Ureter (tissue), 1 donor: ENCODE data around the gene PPP1R12C. TPM values are rescaled to one million over a fixed set of nuclear protein-coding genes. Genes with fewer than 3 reads are reported as not detected.
A peak's percentile ranks its signal among the peaks of the same experiment; 100 is the strongest.
"Not testable (repeated sequence)": the region's sequence is repeated elsewhere in the genome, so short reads cannot be mapped to it uniquely, and the experiment has no call there.

Source experiments
- DNase-seq: peaks from one replicate; pipeline ENCODE4 v3.0.0-alpha.2; 2020; ENCODE audit warnings: low spot score
- total RNA-seq: library from RNA; stranded (reverse); gene quantifications from one replicate; pipeline ENCODE4 v1.2.4, GENCODE V29; 2023
- donor health status: DM: yes; HTN: yes; CAD: no.

PPP1R12C gene
- total RNA-seq, 1 donor from 2014 or later = 183 TPM

- DNase-seq = no peak
These were observed 41.1 kb downstream of the PPP1R12C start for GRCh38 chr19:55076321-55076720.

- DNase-seq = peak; percentile 74
These were observed 42.0 kb downstream of the PPP1R12C start, which contains the start of gene EPS8L1 for GRCh38 chr19:55075371-55075998. TSS of gene EPS8L1 (plus strand) at chr19:55075869. CDS start at chr19:55076445, 576 bp downstream.

- DNase-seq = no peak
These were observed 45.5 kb downstream of the PPP1R12C start for GRCh38 chr19:55071913-55072312.

GRCh38 chr19:55071129-55071502, 46.3 kb downstream of the PPP1R12C start:
- DNase-seq = peak; percentile 74

GRCh38 chr19:55070466-55071128, 46.8 kb downstream of the PPP1R12C start:
- no peak for DNase-seq

GRCh38 chr19:55069865-55070197, 47.6 kb downstream of the PPP1R12C start:
- no peak for DNase-seq

GRCh38 chr19:55068950-55069864, 48.2 kb downstream of the PPP1R12C start:
- peak; percentile 84 for DNase-seq

- no peak for DNase-seq
These were observed 49.6 kb downstream of the PPP1R12C start for GRCh38 chr19:55067869-55068268.

GRCh38 chr19:55066107-55066709, 51.2 kb downstream of the PPP1R12C start:
- no peak for DNase-seq

GRCh38 chr19:55065516-55065915, 51.9 kb downstream of the PPP1R12C start:
- not testable (repeated sequence) for DNase-seq

GRCh38 chr19:55063492-55063843, 54.0 kb downstream of the PPP1R12C start:
- DNase-seq = no peak

- peak; percentile 98 for DNase-seq
These were observed 54.5 kb downstream of the PPP1R12C start, which contains the start of gene RDH13 for GRCh38 chr19:55062735-55063491. TSS of gene RDH13 (minus strand) at chr19:55063148. CDS start at chr19:55063032, 116 bp downstream.

GRCh38 chr19:55060287-55060686, 57.1 kb downstream of the PPP1R12C start:
- DNase-seq = not testable (repeated sequence)

GRCh38 chr19:55058781-55059610, 58.4 kb downstream of the PPP1R12C start:
- no peak for DNase-seq

- DNase-seq = no peak
These were observed 60.6 kb downstream of the PPP1R12C start for GRCh38 chr19:55056827-55057226.

- DNase-seq = no peak
These were observed 63.7 kb downstream of the PPP1R12C start for GRCh38 chr19:55053735-55054134.

- DNase-seq = no peak
These were observed 66.5 kb downstream of the PPP1R12C start for GRCh38 chr19:55050749-55051532.

- DNase-seq = no peak
These were observed 69.0 kb downstream of the PPP1R12C start for GRCh38 chr19:55048446-55048845.

GRCh38 chr19:55047951-55048350, 69.5 kb downstream of the PPP1R12C start:
- no peak for DNase-seq
